GM12873 (cell line): ENCODE measurements around the gene BARX2.

Source experiments
- CTCF ChIP-seq: IDR thresholded peaks from 2 replicates; pipeline ENCODE4 v1.5.1; 2012; ENCODE audit warnings: low read depth, mild to moderate bottlenecking, moderate library complexity, low read length, control low read depth; ENCODE audit not compliant: insufficient read depth; ENCODE audit errors: missing control alignments

Gene BARX2

DNA sequence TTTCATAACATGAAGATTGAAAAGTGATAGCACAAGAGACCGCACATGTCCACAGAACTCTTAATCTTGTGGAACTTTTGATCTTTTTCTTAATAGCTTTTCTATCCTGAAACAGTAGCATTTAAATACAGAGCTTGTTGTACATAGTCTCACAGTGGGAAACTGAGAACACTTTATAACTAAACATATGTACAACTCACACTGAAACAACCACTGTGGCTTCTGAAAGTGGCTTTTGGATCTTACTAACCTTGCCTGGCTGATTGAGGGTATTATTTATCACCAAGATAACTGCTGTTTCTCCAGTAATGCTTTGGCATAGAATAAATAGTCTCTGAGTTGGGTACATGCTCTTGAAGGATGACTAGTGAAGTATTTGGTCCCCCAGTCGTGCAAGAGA, 10.2 kb downstream of the BARX2 start:
- no peak for TF ChIP-seq CTCF

DNA sequence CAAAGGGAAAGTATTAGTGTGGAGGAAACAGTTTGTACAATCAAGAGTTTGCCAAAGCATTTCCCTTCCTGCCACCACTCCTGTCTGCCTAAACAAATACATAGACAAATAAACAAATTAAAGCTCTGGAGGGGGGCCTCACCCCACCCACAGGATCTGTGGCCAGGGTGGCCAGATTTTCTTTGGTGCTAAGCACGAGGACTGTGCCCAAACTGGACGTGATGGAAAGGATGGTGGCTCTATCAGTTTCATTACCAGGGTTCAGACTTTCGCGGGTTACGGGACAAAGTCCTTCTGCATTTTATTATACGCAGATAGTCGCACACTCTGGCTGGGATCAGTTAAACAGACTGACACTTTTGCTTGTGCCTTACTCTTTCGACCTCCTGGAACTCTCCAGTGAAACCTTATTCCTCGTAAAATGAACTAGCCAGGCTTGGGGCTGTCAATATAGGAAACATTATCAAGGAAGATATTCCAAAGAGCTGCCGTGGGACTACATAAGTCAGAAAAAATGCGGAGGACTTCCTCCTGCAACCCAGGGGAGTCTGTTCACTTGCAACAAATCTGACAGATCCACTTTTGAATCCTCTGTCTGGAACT, 11.2 kb downstream of the BARX2 start:
- TF ChIP-seq CTCF, result no peak

- TF ChIP-seq CTCF, result no peak
Measured at GRCh38 chr11:129387434-129387833, 11.8 kb downstream of the BARX2 start.

DNA sequence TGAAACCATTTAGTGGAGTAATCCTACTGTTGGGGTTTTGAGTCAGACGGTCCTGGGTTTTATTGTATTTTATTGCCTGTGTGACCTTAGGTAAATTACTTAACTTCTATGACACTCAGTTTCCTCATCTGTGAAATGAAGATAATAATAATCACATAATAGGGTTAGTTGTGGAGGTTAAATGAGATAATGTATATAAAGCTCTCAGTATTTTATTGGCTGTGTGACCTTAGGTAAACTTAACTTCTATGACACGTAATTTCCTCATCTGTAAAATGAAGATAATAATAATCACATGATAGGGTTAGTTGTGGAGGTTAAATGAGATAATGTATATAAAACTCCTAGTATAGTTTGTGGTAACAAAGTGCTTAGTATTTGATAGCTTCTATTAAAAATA, 13.2 kb downstream of the BARX2 start:
- no peak for TF ChIP-seq CTCF

DNA sequence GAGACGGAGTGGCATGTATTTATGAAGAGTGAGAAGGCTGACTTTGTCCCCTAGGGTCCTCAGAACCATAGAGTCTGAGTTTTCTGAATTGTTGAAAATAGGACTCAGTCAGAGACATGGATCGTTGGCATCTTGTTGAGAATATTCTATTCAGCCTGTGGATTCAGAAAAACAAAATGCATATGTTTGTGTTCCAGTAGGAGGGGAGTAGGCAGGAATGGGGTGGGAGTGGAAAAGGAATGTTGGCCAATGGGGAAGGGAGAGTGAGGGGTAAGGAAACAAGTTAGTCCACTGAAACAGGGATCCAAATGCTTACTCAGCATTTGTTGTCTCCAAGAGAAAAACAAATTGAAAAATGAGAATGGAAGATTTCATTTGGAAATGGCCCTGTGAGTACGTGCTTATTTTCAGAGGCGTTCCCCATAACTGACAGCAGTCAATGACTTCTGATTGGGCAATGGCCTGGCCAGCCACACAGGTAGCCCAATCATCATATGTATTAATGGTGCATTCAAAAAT, 14.7 kb downstream of the BARX2 start:
- no peak for TF ChIP-seq CTCF

GRCh38 chr11:129391360-129391759, 15.7 kb downstream of the BARX2 start:
- TF ChIP-seq CTCF, result no peak

DNA sequence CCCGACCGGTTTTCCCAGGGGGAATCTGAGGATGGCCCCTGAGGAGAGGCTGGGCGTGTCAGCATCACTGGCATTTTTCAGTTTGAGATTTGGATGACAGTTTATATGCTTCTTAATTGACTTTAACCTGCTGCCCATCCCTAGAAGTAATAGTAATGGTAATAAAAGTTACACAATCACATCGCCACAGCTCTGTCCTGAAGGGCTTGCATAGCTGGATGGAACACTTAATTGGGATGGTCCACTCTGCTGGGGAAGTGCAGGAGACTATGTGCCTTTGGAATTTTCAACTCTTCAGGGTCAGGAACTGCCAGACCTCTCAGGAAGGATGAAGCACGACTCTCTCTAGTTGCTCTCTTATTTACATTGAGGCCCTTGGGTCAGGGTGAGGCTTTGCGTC, 16.2 kb downstream of the BARX2 start:
- no peak for TF ChIP-seq CTCF
